ENCODE data around the gene ADRA2C.

ADRA2C gene

DNA sequence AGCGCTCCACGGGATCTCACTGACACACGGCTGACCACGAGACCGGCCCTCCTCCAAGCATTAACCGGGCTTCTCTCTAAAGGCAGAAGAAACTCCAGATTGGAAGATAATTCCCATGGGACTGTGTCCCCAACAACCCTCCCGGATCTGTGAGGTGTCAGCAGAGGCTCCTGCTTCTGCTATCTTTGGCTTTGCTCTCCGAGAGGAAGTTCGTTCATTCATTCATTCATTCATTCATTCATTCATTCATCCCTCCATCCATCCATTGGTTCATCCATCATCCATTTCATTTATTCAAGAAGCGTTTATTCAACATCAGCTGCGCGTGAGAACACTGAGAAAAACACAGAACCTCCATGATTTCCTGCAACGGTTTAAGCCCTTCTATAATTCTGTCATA, 11.5 kb downstream of the ADRA2C start:
- DNase-seq (ENCODE audit: low read depth): no peak

DNA sequence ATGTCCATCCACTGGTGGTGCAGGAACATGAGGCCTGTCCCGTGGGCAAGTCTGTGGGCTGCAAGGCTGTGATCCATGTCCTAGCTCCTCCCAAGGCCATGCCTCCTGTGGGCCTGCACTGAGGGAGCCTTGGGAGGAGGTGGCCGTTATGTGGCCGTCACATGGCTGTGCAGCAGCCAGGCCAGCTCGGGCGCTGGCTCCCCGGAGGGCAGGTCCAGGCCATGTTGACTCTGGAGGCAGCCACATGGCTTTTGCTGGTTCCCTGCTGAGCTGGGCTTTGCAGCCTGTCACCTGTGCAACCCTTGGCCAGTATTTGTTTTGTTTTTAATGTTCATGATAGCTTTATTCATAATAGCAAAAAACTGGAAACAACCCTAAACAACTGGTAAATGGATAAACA, 13.3 kb downstream of the ADRA2C start:
- DNase-seq (ENCODE audit: low read depth): no peak

DNA sequence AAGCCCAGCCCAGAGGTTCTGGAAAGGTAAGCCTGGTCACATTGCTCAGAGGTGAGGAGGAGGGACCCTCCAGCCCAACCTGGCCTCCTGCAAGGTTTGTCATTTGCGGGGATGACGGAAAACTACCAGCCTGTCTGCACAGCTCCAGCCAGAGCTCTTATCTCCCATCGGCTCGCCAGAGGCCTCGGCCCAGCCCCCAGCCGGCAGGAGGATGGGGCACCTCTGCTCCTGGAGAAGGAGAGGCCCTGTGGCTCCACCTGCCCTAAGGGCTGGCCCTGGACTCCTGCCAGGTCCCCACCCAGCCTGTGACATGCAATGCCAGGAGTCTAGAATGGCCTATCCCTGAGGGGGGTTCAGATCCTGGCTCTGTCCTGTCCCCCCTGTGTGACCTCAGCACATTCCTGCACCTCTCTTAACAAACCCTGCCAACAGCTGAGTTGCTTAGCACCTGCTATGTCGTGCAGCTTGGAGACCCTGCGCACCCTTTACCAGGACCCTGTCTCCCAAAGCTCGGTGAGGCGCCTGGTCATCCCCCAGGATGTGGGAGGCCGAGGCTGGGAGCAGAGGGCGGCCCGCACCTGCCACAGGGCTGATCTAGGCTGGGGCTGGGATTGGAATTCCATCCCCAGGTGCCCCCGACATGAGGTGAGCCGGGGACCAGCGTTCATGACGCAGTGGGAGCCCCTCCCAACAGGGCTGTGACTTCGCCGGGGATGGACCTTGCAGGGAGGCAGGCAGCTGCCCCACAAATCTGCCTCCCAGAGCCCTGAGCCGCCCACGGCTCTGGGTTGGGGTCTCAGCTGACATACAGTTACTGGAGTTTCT, 14.4 kb downstream of the ADRA2C start:
- no peak for DNase-seq (ENCODE audit: low read depth)

DNA sequence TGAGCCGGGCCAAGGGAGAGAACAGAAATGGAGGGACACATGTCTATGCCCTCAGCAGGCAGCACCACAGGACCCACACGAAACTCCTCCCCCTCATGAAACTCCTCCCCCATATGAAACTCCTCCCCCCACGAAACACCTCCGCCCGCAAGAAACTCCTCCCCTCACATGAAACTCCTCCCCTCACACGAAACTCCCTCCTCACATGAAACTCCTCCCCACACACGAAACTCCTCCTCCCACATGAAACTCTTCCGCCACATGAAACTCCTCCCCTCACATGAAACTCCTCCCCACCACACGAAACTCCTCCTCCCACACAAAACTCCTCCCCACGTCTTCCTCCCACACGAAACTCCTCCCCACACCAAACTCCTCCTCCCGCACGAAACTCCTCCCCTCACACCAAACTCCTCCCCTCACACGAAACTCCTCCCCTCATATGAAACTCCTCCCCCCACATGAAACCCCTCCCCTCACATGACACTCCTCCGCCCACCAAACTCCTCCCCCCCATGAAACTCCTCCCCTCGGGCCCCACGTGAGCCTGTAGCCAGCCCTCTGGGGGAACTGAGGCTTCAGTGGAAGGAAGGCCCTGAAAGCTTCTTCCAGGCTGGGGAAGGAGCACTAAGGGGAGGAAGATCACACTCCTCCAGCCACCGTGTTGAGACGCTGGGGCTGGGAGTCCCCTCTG, 15.2 kb downstream of the ADRA2C start:
- no peak for DNase-seq (ENCODE audit: low read depth)

DNA sequence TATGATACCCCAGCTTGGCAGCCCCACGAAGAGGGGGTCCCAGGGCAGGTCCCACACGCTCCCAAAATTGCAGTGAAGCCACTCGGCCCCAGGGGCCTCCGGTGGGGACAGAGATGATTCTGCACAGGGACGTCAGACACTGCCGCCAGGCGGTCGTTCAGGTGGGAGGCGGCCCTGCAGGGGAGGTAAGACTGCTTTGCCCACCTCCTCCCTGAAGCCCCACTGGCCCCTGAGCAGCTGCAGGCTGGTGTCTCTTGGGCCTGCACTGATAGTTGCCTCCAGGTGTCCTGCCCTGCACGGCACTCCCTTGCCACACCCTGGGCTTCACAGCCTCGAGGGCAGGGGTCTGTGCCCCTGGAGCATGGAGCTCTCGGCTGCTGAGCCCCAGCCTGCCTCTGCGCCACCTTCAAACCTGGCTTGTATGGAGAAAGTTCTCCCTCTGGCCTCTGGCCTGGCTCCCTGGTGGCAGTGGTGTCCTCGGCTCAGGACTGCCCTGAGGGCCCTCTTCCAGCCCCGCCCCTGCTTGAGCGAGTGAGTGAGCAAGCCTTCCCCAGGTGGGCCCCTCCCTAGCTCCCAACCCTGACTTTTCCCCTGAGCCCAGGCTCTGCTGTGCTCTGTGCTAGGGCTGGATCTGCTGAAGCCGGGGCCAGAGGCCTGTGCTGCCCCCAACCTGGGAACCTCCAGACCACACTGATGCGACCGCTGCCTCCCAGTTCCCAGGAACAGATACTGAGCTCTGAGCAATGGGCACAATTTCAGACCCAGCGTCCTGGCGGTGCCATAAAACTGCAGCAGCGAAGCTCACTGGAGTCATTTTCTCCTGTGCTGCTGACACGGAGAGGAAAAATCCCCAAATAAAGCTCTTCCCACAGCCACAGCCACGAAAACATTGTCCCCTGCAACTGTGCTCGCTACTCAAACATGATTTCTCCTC, 16.1 kb downstream of the ADRA2C start:
- no peak for DNase-seq (ENCODE audit: low read depth)

DNA sequence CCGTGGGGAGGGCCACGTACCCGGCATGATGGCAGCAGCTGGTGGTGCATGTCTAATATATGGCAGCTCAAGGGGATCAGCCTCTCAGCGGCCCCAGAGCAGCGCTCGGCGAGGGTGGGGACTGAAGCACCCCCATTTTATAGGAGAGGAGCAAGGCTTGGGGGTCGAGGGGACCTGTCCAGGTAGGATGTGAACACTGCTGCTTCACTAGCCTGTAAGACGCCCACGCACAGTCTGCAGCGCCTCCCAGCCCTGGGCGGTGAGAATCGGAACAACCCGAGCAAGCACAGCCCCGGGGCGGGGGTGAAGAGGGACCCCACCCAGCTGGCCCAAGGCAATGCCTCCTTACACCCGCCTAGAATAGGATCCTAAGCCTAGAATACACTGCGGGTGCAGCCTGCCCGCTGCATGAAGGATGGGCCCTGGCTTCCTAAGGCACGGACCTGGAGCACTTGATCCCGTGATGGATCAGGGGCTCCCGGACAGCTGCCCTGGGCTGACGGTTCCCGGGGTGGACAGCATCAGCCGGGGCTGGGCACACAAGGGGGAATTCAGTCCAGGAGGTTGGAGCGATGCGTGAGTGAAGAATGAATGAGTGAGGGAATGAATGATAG, 17.6 kb downstream of the ADRA2C start:
- no peak for DNase-seq (ENCODE audit: low read depth)

DNA sequence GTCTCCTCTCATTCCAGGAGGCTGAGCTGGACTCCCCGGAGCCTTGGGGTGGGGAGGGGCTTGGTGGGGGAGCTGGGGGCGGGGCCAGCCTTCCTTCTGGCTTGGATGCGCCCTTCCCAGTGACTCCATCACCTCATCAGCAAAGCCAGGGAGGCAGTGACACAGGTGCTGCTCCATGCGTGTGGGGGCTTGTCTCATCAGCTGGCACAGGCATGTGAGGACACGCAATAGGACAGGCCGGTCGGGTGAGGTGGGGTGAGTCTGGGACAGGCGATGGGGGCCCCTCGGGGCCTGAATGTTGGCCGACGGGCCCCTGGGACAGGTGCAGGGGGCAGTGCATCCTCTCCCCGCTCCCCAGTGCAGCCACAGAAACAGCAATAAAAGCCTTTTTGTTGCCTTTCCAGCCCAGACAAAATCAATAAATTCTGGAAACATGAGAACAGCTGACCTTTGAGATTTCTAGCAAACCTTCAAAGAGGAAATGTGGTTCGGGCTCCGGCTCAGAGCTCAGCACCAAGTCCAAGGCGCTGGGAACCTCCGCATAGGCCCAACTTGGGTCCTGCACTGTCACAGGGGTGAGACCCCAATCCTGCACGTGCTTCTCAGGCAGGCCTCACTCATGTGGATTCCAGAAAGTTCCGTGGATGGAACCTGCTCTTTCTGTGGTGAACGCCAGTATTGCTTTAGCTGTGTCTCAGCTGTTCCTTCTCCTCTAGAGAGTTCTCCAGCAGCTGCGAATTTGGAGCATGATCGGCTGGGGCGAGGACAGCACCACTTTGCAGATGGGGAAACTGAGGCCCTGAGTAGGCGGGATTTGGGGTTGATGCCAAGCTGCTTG, 18.5 kb downstream of the ADRA2C start:
- DNase-seq (ENCODE audit: low read depth): no peak

DNA sequence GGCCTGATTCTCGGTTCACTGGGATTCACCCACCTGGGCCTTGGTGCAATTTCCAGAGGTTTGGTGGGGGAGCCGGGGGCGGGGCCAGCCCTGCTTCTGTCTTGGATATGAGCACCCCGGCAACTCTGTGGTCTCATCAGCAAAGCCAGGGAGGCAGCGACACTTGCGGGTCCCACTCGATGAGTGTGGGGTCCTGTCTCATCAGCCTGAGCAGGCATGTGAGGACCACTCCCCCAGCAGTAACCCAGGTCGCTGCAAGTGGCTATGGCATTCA, 19.0 kb downstream of the ADRA2C start:
- DNase-seq (ENCODE audit: low read depth): no peak

DNA sequence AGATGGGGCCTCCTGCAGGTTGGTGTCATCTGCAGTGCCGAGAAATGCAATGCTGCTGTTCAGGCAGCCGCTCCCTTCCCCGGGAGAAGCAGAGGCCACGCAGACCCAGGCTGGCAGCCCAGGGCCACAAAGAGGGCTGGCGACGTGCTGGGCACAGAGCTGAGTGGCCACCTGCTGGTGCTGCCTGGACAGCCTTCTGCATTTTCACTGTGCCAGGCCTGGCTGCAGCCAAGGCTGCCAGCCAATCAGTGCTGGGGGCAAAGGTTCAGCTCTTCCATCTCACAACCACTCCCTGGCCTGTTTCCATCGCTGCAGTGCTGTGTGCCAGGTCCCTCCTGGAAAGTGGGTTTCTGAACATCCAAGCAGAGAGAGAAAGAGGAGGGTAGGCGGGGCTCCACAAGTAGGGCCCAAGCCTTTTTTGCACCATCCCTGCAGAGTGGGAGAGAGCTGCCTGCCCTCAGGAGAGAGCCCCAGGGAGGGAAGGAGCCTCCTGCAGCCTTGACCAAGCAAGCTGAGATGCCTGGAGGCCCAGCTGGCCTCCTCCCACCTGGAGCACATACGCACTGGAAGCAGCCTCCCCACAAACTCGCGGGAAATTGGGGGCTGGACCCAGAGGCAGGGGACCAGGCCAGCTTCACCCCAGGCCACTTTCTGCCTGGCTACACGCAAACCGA, 20.1 kb downstream of the ADRA2C start:
- DNase-seq (ENCODE audit: low read depth): no peak

DNA sequence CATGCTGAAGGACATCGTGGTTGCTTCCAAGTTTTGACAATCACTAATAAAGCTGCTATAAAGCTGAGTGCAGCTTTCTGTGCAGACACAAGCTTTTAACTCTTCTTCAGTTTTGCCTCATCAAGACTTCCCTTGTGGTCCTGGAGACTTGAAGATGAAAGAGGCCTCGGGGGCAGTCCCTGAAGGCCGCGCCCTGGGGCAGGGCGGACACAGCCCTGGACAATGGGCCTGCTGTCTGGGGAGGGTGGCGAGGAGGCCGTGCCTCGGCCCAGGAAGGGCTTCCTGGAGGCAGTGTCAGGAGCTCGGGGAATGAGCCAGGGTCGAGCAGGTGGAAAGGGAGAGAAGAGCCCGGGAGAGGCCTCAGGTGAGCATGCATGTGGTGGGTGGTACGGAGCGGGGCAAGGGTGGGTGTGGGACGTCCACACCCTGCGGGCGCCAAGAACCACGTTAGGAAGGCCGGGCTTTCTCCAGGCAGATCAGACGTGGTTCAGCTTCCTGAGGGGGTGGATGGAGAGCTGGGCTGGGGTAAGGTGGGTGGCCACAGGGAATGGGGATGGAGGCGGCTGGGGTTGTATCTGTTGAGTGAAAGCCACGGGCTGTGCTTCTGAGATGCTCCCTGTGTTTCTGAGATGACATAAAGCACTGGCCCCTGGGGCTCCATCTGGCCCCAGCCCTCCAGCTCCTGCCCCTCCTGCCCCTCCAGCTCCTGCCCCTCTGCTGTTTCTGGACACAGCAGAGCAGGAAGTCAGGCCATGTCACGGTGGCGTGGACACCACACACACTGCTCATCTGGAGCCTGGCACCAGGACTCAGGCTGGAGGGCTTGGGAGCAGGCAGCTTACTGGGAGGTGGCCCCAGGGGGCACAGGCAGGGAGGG, 21.5 kb downstream of the ADRA2C start:
- DNase-seq (ENCODE audit: low read depth): no peak

DNA sequence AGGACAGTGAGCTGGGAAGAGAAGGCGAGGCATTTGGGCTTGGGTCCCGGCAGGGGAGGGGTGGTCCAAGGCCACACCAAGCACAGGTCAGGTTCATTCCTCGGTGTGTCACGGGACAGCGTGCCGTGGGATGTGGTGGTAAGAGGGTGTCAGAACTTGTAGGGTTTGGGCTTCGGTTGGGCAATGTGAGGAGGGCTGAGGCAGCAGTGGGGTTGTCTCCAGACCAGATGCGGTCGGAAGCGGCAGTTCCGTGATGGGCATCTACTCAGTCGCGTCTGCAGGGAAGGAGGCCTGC, 22.1 kb downstream of the ADRA2C start:
- no peak for DNase-seq (ENCODE audit: low read depth)

DNA sequence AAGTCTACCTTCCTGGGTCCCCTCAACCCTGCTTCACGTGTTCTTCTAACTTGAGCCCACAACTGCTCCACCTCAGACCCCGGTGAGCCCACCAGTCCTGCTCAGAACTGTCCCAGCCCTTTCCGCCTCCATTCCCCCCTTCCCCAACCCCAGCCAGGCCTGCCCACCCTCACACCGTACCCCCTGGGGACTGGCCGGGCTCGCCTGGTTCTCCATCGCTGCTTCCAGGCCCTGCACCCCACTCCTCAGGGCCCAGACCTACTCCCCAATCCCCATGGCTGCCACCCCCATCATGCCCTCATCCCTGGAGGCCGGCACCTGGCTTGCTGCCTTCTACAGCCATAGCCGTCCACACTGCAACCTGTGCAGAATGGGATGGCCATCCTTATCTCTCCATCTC, 23.4 kb downstream of the ADRA2C start:
- no peak for DNase-seq (ENCODE audit: low read depth)

DNA sequence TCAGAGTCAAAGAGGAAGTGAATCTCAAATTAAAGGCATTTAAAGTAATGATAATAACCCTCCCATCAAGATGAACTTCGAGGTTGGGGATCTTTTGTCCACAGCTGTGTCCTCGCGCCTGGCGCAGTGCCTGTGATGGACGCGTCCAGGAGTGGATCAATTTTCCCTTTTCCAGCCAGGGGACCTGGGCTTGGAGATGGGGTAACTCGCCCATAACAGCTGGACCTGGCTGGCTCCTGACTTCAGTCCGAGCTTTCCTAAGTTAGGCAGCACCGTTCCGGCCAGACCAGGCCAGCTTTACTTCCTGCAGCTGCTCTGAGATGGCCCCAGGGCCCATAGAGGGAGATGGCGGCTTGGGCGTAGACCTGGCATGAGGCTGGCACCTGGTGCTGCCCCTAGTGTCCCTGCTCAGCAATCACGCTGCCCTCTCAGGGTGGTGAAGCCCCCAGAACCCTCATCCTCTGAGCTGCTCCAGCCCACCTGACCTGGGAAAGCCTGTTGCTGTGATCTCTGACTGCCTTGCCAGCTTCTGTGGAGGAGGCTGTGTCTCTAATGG, 23.9 kb downstream of the ADRA2C start:
- no peak for DNase-seq (ENCODE audit: low read depth)

DNA sequence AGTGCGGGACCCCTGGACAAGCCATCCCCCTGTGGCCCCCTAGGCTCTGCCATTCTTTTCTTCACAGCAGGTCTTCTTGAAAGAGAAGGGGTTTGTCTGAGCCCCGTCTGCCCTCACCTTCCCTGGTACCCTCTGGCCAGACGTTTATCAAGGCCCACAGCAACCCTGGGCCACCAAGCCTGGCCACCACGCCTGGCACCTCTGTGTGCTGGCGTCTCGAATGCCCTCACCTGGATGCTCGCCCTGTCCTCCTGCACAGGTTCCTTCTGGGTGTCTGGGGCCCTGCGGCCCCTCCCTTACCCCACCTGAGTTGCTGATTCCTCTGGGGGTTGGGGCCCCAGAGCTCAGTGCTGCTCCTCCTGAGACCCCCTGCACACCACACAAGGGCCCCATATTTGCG, 25.1 kb downstream of the ADRA2C start:
- no peak for DNase-seq (ENCODE audit: low read depth)

DNA sequence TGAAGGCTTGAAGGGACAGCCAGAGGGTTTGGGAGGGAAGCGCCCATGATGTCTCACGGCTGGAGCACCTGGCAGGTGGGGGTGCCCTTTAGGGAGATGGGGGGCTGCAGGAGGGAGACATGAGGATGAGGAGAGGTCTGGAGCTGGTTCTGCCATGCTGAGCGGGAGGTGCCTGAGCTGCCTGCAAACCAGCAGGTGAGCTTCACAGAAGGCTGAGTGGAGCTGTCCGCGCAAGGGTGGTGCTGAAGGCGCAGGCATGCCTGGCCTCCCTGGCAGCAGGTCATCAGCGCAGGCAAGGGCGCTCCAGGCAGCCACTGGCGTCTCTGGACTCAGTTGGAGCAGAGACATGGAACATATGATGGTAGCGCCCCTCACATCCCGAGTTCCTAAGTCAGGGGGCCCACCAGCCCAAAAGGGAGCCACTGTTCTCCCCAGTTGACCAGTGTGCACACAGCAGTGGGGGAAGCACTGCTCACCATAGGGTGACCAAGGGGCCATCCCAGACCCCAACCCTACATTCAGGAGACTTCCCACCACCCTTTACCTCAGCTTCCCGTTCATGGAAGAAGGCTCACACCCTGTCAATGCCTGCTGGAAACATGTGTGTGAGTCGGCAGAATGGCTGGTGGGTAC, 25.8 kb downstream of the ADRA2C start:
- no peak for DNase-seq (ENCODE audit: low read depth)

DNA sequence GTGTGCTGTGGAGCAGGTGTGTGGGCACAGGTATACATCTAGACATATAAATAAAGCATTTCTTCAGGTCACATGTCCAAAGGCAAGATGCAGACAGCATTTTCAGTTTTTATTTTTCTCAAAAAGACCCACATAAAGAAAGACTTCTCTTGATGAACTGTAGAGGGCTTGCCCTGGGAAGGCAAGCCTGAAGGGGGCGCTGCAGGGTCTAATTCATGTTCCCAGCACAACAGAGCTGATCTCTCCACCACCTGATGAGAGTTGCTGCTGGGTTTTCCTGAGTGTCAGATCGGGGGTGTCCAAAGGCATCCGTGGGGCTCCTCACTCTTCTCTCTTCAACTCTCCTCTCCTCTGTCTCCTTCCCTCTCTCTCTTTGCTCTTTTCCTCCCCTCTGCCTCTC, 26.6 kb downstream of the ADRA2C start:
- DNase-seq (ENCODE audit: low read depth): no peak

DNA sequence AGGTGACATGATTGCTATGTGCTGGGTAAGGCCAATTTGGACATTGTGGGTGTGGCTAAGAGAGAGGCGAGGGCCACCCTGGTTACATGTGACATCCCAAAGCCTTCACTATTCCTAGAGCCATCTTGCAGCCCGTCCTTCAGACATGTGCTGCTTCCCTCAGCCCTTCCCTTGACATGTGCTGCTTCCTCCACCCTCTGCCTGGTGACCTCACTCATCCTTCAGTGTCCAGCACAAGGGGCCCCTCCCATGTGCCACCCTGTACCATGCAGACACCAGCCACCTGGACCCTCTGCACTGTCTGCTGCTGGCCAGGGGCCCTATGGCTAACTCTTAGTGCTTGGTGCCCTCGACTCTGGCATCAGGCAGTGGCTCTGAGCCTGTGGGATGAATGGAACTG, 27.4 kb downstream of the ADRA2C start:
- DNase-seq (ENCODE audit: low read depth): no peak

DNA sequence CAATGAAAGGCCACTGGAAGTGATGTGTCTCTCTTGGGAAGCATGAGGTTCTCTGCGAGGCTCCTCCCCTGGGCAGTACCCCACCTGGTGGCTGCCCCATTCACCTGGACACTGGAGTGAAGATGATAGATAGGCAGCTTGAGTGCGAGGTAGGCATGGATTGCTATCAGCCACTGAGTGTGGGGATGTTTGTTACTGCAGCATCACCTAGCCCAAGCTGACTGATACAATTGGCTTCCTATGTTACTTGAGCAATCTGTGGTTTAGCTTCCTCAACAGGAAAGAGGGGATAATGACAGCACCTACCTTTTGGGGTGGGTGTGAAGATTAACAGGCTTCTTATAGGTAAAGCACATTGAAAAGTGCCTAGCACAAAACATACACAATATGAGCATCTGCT, 30.8 kb downstream of the ADRA2C start:
- no peak for DNase-seq (ENCODE audit: low read depth)

Measured in activated T-helper 9 cell treated with anti-CD3 and anti-CD28 coated beads, Interleukin-2, amount 50 U/mL, for 16 hours (primary cell).